Measurements from ENCODE around the gene ESYT3. TPM values are rescaled to one million over a fixed set of nuclear protein-coding genes. Genes with fewer than 3 reads are reported as not detected.

Gene ESYT3
- total and polyA plus RNA-seq, 2 of the 8 experiments (the other 6 are each of a cell fraction or from before 2014, with no cell fraction given): 4.4 to 7.3 TPM

GRCh38 chr3:138394156-138394555 is 40.3 kb upstream of the ESYT3 start:
- H3K4me1 ChIP-seq (replicated peaks in 1 of 4; ENCODE audit: control insufficient read depth in 3 of 4, insufficient read depth in 4 of 4, low read length in 3 of 4): peaks cover 0 to 9% (median 4%) of the 10 kb centered on the region in 4 experiments; a peak in 6 of 7 replicates
- H3K79me2 ChIP-seq (ENCODE audit: control insufficient read depth in 1 of 2, insufficient read depth in 2 of 2, low read length in 2 of 2): no peaks in the 10 kb centered on the region
- POLR2A ChIA-PET (ENCODE audit: partially characterized antibody): interaction anchor here (1.0 kb wide), 1 partner anchor 25 kb away, joined by 3 read pairs; no protein-coding TSS in a partner anchor
- H3K4ac ChIP-seq (replicated peaks; ENCODE audit: insufficient read length, low read depth, low read length): no peak overlapping the region
- H2BK5ac ChIP-seq (ENCODE audit: low read depth, low read length): no peak overlapping the region
- no peak overlapping the region for H2BK15ac ChIP-seq (ENCODE audit: low read length)
- H3K9me3 ChIP-seq (ENCODE audit: insufficient read depth in 2 of 2, low read depth in 1 of 2, low read length in 1 of 2): no peaks in the 10 kb centered on the region
- no peak overlapping the region for H3K4me3 ChIP-seq (ENCODE audit: extremely low read depth in 1 of 4, insufficient read depth in 2 of 4, low read depth in 3 of 4, low read length in 4 of 4)
- 90% methylated on average over 4 of the region's 4 CpGs; no CpG with 5 or more reads in 1 of the 2 experiments for WGBS, 2 experiments (ENCODE audit: extremely low coverage in 1 of 2, insufficient coverage in 1 of 2, insufficient read length in 1 of 2, insufficient replicate concordance in 2 of 2, low coverage in 1 of 2, low lambda C conversion rate in 2 of 2, missing lambda C conversion rate in 1 of 2)
- no peak overlapping the region for H3K23ac ChIP-seq (ENCODE audit: insufficient read length)
- no peak overlapping the region for H4K5ac ChIP-seq (ENCODE audit: insufficient read length, low read depth, low read length)
- no peak overlapping the region for H3K14ac ChIP-seq (ENCODE audit: insufficient read length)
- no peak overlapping the region for H2AK5ac ChIP-seq (ENCODE audit: low read depth, low read length)
- no peak overlapping the region for H3K56ac ChIP-seq (replicated peaks; ENCODE audit: insufficient read length, low read depth, low read length)
- no peaks in the 10 kb centered on the region for H4K20me1 ChIP-seq (replicated peaks in 1 of 2; ENCODE audit: control insufficient read depth in 1 of 2, insufficient read depth in 2 of 2, low read length in 2 of 2)
- no peaks in the 10 kb centered on the region for H3K23me2 ChIP-seq (ENCODE audit: low read depth, low read length)
- H3K27me3 ChIP-seq (replicated peaks in 1 of 4; ENCODE audit: control insufficient read depth in 3 of 4, extremely low read depth in 1 of 4, insufficient read depth in 3 of 4, low read length in 3 of 4): no peaks in the 10 kb centered on the region
- H3K9ac ChIP-seq (replicated peaks in 1 of 4; ENCODE audit: extremely low read depth in 1 of 4, low read depth in 3 of 4, low read length in 3 of 4): no peak overlapping the region
- H3K18ac ChIP-seq (ENCODE audit: extremely low read depth, low read length): no peak overlapping the region
- H2BK20ac ChIP-seq (ENCODE audit: low read length): no peak overlapping the region
- FAIRE-seq (no peak), DNase-seq (ENCODE audit: low read depth in 1 of 2, low spot score in 2 of 2) (no peak)
- H3K36me3 ChIP-seq (ENCODE audit: control insufficient read depth in 2 of 4, insufficient read depth in 4 of 4, low read length in 3 of 4): no peaks in the 10 kb centered on the region
- H2AFZ ChIP-seq (ENCODE audit: low read length): no peak overlapping the region
- H3K79me1 ChIP-seq (ENCODE audit: low read depth, low read length): no peaks in the 10 kb centered on the region; the same call in 1 of the 2 replicates
- no peak overlapping the region for H4K91ac ChIP-seq (replicated peaks; ENCODE audit: insufficient read length, low read length)
- no peak overlapping the region for H2BK12ac ChIP-seq (ENCODE audit: low read depth, low read length)
- H4K8ac ChIP-seq (ENCODE audit: extremely low read depth, insufficient read depth, low read length): no peak overlapping the region
- CTCF ChIA-PET (ENCODE audit: partially characterized antibody): interaction anchor here (0.6 to 1.0 kb wide), 4 partner anchors 10 to 1364 kb away, joined by 3 read pairs; no protein-coding TSS in a partner anchor
- H3K27ac ChIP-seq (ENCODE audit: low read depth, low read length): no peak overlapping the region
- no peak overlapping the region for H2BK120ac ChIP-seq (replicated peaks; ENCODE audit: low read depth, low read length)
- no peak overlapping the region for H3K4me2 ChIP-seq (ENCODE audit: insufficient read depth in 1 of 2, low read depth in 2 of 2, low read length in 2 of 2)
- TF ChIP-seq JUND (IDR thresholded peaks at IDR 0.05; ENCODE audit: low read length): no peak
- no peak for TF ChIP-seq ASH2L (IDR thresholded peaks at IDR 0.05; ENCODE audit: low read length)
- TF ChIP-seq SP1 (IDR thresholded peaks at IDR 0.05; ENCODE audit: low read depth, low read length): no peak

Data from H1 (cell line).